Neuron (in vitro differentiated cells): Measurements from ENCODE around the gene OPN4.
"Not testable (repeated sequence)": the region's sequence is repeated elsewhere in the genome, so short reads cannot be mapped to it uniquely, and the experiment has no call there.

Experiments
- H2AFZ ChIP-seq: one replicate; pipeline ENCODE4 v1.6.1; 2013; ENCODE audit warnings: low read depth, mild to moderate bottlenecking, inconsistent platforms, low read length, moderate library complexity
- H3K27me3 ChIP-seq: one replicate; pipeline ENCODE4 v1.6.1; 2013; ENCODE audit warnings: low read length; ENCODE audit not compliant: insufficient read depth
- H3K36me3 ChIP-seq: one replicate; pipeline ENCODE4 v1.6.1; 2013; ENCODE audit warnings: low read length; ENCODE audit not compliant: insufficient read depth
- H3K4me1 ChIP-seq: one replicate; pipeline ENCODE4 v1.6.1; 2013; ENCODE audit warnings: low read length; ENCODE audit not compliant: insufficient read depth
- H3K4me3 ChIP-seq: 2 replicates; pipeline ENCODE4 v1.5.1; 2013; ENCODE audit warnings: mild to moderate bottlenecking, low read length, moderate library complexity
- H3K9me3 ChIP-seq: one replicate; pipeline ENCODE4 v1.6.1; 2013; ENCODE audit warnings: low read length

The OPN4 gene, protein sequence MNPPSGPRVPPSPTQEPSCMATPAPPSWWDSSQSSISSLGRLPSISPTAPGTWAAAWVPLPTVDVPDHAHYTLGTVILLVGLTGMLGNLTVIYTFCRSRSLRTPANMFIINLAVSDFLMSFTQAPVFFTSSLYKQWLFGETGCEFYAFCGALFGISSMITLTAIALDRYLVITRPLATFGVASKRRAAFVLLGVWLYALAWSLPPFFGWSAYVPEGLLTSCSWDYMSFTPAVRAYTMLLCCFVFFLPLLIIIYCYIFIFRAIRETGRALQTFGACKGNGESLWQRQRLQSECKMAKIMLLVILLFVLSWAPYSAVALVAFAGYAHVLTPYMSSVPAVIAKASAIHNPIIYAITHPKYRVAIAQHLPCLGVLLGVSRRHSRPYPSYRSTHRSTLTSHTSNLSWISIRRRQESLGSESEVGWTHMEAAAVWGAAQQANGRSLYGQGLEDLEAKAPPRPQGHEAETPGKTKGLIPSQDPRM

GRCh38 chr10:86654411-86655172 lies at the start of gene OPN4:
OPN4 (plus strand) TSS chr10:86654547; CDS start chr10:86654784, 237 bp downstream.
- no peaks in the 10 kb centered on the region for H3K36me3 ChIP-seq
- no peak within 1 kb of the TSS for H3K4me3 ChIP-seq
- no peaks in the 10 kb centered on the region for H3K9me3 ChIP-seq
- peaks cover 4% of the 10 kb centered on the region for H3K27me3 ChIP-seq
- H3K4me1 ChIP-seq = no peaks in the 10 kb centered on the region
- H2AFZ ChIP-seq = no peak within 1 kb of the TSS

DNA sequence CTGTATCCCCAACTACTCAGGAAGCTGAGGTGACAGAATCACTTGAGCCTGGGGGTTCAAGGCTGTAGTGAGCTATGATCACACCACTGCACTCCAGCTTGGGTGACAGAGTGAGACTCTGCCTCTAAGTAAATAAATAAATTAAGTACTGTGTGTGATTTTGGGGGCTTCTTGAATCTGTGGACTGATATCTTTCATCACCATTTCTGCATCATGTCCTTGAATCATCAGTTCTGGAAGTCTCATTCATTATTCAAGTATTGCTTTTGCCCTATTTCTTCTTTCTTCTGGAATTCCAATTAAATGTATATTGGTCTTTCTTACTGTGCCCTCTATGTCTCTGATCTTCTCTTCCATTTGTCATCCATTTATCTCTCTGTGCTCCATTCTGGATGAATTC lies 46.7 kb upstream of the OPN4 start:
- Histone ChIP-seq H3K27me3 (no peaks in the 10 kb centered on the region), H3K4me3 (no peak overlapping the region), H3K9me3 (no peaks in the 10 kb centered on the region), H3K36me3 (no peaks in the 10 kb centered on the region), H3K4me1 (no peaks in the 10 kb centered on the region), H2AFZ (no peak overlapping the region)

DNA sequence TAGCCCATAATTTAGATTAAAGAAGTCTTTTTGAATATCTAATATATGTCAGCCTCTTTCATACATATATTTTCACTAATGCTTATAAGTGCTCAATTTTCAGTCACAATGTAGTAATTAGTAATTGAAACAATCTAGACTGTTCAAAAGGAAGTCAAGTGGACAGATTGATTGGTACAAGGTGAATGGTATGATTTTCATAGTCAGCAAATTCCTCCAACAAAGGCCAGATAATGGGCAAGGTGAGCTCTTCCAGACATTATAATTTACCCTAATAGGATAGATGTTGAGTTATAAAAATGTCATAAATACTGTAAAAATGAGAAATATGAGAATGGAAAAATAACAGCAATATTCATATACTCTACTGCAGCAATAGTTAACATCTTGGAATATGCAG lies 44.4 kb upstream of the OPN4 start:
- H3K4me3 ChIP-seq = no peak overlapping the region
- no peaks in the 10 kb centered on the region for H3K27me3 ChIP-seq
- no peak overlapping the region for H2AFZ ChIP-seq
- no peaks in the 10 kb centered on the region for H3K4me1 ChIP-seq
- no peaks in the 10 kb centered on the region for H3K9me3 ChIP-seq
- no peaks in the 10 kb centered on the region for H3K36me3 ChIP-seq

GRCh38 chr10:86611386-86611785 lies 43.0 kb upstream of the OPN4 start:
- Histone ChIP-seq H3K9me3 (no peaks in the 10 kb centered on the region), H2AFZ (no peak overlapping the region), H3K36me3 (no peaks in the 10 kb centered on the region), H3K4me1 (no peaks in the 10 kb centered on the region), H3K4me3 (no peak overlapping the region), H3K27me3 (no peaks in the 10 kb centered on the region)

- Histone ChIP-seq H3K27me3 (no peaks in the 10 kb centered on the region), H3K36me3 (no peaks in the 10 kb centered on the region), H2AFZ (no peak overlapping the region), H3K4me1 (no peaks in the 10 kb centered on the region), H3K9me3 (no peaks in the 10 kb centered on the region), H3K4me3 (no peak overlapping the region)
These were observed 41.3 kb upstream of the OPN4 start for GRCh38 chr10:86613096-86613495.

DNA sequence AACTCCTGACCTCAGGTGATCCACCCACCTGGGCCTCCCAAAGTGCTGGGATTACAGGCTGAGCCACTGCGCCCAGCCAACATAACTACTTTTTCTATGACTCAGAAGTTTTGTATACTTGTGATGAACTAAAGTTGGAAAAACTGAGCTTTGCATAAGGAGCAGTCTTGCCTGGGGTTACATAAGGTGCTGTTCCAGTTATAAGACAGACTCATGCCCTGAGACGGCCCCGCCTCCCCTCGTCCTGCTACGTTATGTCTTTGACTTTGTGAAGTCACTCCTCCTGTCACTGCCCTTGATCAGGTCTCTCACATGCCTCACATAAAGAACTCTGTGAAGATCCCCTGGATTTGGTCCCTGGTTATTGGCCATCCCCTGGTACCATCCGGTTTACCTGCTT lies 40.4 kb upstream of the OPN4 start:
- H3K27me3 ChIP-seq = no peaks in the 10 kb centered on the region
- no peak overlapping the region for H2AFZ ChIP-seq
- no peak overlapping the region for H3K4me3 ChIP-seq
- no peaks in the 10 kb centered on the region for H3K4me1 ChIP-seq
- no peaks in the 10 kb centered on the region for H3K36me3 ChIP-seq
- H3K9me3 ChIP-seq = no peaks in the 10 kb centered on the region

DNA sequence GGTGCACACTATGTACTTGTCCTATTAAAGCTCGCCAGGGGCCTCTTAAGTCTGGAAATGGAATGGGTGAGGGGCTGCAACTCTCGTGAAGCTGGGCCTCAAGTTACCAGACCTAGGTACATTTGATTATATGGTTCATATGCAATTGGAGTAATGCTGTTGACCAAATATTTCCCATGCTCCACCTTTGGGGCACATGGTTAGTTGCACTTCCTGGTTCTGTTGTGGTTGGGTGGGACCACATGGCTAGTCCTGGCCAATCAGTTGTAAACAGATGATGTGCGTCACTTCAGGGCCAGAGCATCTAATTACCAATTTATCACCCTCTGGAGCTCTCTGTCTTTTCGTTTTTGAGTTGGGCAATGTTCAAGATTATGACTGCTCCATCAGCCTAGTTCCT lies 39.5 kb upstream of the OPN4 start:
- Histone ChIP-seq H3K4me3 (no peak overlapping the region), H3K9me3 (no peaks in the 10 kb centered on the region), H3K27me3 (no peaks in the 10 kb centered on the region), H3K36me3 (no peaks in the 10 kb centered on the region), H2AFZ (no peak overlapping the region), H3K4me1 (no peaks in the 10 kb centered on the region)

DNA sequence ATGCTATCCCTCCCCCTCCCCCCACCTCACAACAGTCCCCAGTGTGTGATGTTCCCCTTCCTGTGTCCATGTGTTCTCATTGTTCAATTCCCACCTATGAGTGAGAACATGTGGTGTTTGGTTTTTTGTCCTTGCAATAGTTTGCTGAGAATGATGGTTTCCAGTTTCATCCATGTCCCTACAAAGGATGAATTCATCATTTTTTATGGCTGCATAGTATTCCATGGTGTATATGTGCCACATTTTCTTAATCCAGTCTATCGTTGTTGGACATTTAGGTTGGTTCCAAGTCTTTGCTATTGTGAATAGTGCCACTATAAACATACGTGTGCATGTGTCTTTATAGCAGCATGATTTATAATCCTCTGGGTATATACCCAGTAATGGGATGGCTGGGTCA lies 37.1 kb upstream of the OPN4 start:
- H3K27me3 ChIP-seq, H2AFZ ChIP-seq, H3K36me3 ChIP-seq, H3K4me1 ChIP-seq, H3K4me3 ChIP-seq, H3K9me3 ChIP-seq: not testable (repeated sequence)

DNA sequence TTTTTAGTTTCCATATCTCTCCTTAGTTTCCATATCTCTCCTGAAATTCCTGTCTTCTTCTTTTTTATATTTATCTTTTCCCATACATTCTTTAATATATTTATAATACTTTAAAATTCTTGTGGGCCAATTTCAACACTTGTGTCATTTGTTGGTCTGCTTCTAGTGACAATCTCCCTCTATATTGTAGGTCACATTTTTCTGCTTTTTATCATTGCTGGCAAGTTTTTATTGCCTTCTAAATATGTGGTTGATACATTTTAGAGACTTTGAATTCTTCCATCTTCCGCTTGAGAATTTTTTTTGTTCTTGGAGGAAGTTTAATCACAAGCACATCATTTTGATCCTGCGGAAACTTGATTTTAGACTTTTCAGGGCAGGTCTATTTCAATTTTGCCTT lies 26.0 kb upstream of the OPN4 start:
- Histone ChIP-seq H3K4me3 (no peak overlapping the region), H3K9me3 (peaks cover 4% of the 10 kb centered on the region), H3K4me1 (no peaks in the 10 kb centered on the region), H3K36me3 (no peaks in the 10 kb centered on the region), H2AFZ (no peak overlapping the region), H3K27me3 (peaks cover 21% of the 10 kb centered on the region)

- Histone ChIP-seq H2AFZ (no peak overlapping the region), H3K27me3 (peaks cover 31% of the 10 kb centered on the region)
These were observed 24.3 kb upstream of the OPN4 start for GRCh38 chr10:86630079-86630478.

DNA sequence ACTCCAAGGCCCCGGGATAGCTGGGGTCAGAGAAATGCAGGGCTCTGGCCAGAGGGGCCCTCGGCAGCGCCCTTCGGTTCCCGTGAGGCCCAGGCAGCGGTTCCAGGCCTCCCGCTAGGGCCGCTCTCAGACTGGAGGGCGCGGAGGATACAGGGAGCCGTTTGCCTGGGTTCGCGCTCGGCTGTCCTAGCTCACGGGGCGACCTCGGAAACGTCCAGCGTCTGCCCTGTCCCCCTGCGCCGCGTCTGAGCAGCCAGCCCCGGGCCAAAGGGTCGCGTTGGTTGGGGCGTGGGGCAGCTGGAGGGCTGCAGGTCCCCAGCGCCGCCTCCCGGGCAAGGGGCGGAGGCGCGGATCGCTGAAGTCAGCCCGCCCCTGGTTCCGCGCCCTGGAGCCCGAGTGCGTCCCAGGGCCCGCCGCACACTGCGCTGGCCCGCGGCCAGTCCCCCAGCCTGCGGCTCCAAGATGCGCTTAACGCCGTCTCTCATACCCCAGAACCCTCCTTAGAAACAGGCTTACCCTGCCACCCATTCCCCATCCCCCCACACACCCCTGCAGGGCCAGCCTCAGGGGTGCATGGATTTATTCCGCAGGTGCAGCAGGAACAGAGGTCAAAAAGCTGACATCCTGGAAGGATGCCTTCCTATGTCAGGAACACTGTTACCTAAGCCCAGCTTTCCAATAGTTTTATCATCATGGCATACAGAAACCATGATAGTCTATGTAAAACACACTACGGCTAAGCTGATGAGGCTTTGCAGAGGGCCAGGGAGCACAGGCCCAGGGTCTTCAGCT lies 22.1 kb upstream of the OPN4 start:
- Histone ChIP-seq H3K4me3 (no peak overlapping the region), H2AFZ (no peak overlapping the region), H3K4me1 (no peaks in the 10 kb centered on the region), H3K27me3 (peaks cover 34% of the 10 kb centered on the region), H3K36me3 (no peaks in the 10 kb centered on the region), H3K9me3 (peaks cover 4% of the 10 kb centered on the region)

More at GRCh38 chr10:86630079-86630478, 24.3 kb upstream of the OPN4 start:
- Histone ChIP-seq H3K9me3 (peaks cover 4% of the 10 kb centered on the region), H3K4me1 (no peaks in the 10 kb centered on the region), H3K4me3 (no peak overlapping the region), H3K36me3 (no peaks in the 10 kb centered on the region)

GRCh38 chr10:86632951-86633350 lies 21.4 kb upstream of the OPN4 start:
- Histone ChIP-seq H2AFZ (no peak overlapping the region), H3K4me1 (no peaks in the 10 kb centered on the region), H3K9me3 (peaks cover 4% of the 10 kb centered on the region), H3K36me3 (no peaks in the 10 kb centered on the region), H3K4me3 (no peak overlapping the region), H3K27me3 (peaks cover 35% of the 10 kb centered on the region)

DNA sequence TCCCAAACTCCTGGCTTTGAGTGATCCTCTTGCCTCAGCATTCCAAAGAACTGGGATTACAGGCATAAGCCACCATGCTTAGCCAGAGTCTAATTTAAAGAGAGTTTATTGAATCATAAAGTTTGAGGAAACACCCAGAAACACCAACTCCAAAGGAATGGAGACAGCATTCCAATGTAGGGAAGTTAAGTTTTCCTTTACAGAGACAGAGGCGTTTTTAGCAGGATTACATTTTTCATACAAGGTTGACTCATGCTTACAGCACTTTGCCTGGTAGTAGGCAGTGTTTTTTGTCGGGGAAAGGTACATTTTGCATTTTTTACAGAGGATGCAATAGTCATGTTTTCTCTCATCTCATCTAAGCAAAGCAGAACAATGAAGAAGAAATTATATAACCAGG lies 18.9 kb upstream of the OPN4 start:
- Histone ChIP-seq H3K36me3 (no peaks in the 10 kb centered on the region), H3K4me1 (no peaks in the 10 kb centered on the region), H3K27me3 (peaks cover 39% of the 10 kb centered on the region), H3K4me3 (no peak overlapping the region), H2AFZ (no peak overlapping the region), H3K9me3 (peaks cover 4% of the 10 kb centered on the region)
